HK-2 (cell line): Measurements from ENCODE around the gene CPB2.

Source experiments
- DNase-seq: peaks from one replicate; pipeline ENCODE4 v3.0.0-alpha.2; 2018; ENCODE audit not compliant: unreplicated experiment

Gene CPB2

GRCh38 chr13:46052319-46053161 lies 52.3 kb downstream of the CPB2 start, which contains the start of gene ZC3H13:
Gene ZC3H13, minus strand, starts transcription at chr13:46052746. Its CDS starts 7,239 bp downstream, at chr13:46045507.
- DNase-seq: peak; percentile 85

GRCh38 chr13:46051968-46052318 lies 52.9 kb downstream of the CPB2 start:
- DNase-seq: no peak

GRCh38 chr13:46050771-46051170 lies 54.1 kb downstream of the CPB2 start:
- no peak for DNase-seq

GRCh38 chr13:46045424-46045823 lies 59.4 kb downstream of the CPB2 start:
- no peak for DNase-seq

- DNase-seq: no peak
Measured at GRCh38 chr13:46043647-46044046, 61.2 kb downstream of the CPB2 start.

GRCh38 chr13:46041419-46041839 lies 63.4 kb downstream of the CPB2 start:
- DNase-seq: no peak

DNA sequence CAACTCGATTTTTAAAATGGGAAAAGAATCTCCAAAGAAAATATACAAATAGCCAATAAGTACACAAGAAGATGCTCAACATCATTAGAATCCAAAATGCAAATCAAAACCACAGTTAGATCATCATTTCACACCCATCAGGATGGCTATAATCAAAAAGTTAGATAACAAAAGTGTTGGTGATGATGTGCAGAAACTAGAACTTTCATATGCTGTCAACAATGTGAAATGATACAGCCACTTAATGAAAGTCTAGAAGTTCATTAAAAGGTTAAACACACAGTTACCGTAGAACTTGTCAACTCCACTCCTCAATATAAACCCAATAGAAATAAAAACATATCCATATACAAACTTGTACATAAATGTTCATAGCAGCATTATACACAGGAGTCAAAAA lies 64.1 kb downstream of the CPB2 start:
- no peak for DNase-seq

DNA sequence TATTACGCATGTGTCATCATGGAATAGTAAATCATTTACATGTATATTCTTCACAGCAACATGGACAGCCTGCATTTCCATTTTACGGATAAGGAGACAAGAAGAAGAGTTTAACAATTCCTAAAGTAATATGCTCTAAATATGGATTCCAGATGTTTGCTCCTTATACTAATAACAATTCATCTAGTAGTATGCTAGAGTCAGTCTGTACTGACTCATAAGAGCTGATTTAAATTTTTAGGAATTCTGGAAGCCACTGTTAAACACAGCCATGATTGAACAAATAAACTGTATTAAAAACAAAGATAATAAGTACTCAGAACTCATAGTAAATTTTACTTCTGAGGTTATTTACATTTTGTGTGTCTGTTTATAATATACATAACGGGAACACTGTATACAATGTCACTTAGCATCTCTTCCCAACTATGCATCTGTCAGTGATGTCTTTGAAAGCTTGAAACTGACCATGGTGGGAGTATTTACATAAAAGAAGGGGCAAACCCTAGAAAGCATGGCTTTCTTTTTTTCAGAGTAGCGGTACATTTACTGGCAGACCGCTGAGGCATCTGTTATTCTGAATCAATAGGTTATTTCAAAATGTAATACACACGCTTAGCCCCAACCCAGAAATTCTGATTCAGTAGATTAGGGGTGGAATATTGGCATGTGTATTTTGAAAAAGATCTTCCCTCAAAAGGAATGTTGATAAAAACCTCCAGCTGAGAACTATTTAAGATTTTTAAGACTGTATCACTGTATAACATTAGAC lies 65.2 kb downstream of the CPB2 start:
- no peak for DNase-seq

- no peak for DNase-seq
Measured at GRCh38 chr13:46038296-46038695, 66.5 kb downstream of the CPB2 start.

- DNase-seq: no peak
Measured at GRCh38 chr13:46035066-46035465, 69.8 kb downstream of the CPB2 start.

- DNase-seq: no peak
Measured at GRCh38 chr13:46032341-46032740, 72.5 kb downstream of the CPB2 start.

DNA sequence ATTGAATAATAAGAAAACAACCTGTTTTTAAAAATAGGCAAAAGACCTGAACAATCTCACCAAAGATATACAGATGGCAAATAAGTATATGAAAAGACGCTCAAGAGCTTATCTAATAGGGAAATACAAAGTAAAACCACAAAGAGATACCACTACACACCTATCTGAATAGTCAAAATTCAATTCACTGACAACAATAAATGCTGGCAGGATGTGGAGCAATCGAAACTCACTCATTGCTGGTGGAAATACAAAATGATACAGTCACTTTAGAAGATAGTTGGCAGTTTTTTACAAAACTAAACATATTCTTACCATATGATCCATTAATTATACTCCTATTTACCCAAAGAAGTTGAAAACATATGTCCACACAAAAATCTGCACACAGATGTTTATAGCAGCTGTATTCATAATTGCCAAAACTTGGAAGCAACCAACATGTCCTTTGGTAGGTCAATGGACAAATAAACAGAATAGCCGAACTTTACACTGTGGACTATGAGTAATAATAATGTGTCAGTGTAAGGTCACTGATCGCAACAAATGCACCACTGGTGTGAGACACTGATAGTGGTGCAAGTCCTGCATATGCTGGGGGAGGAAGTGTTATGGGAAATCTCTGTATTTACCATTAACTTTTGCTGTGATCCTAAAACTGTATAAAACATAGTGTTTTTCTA lies 73.1 kb downstream of the CPB2 start:
- DNase-seq: no peak

DNA sequence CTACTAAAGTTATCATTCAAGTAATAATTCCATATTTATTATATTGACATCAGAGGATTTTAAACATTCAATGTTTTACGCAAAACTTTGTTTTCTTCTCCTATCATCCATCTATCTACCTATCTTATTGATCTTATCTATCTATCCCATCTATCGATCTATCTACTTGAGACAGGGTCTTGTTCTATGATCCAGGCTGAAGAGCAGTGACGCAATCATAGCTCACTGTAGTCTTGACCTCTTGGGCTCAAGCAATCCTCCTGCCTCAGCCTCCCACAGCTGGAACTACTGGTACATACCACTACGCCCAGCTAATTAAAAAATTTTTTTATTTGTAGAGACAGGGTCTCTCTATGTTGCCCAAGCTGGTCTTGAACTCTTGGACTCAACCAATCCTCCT lies 79.7 kb downstream of the CPB2 start:
- DNase-seq: no peak

GRCh38 chr13:46022481-46022880 lies 82.4 kb downstream of the CPB2 start:
- DNase-seq: no peak

DNA sequence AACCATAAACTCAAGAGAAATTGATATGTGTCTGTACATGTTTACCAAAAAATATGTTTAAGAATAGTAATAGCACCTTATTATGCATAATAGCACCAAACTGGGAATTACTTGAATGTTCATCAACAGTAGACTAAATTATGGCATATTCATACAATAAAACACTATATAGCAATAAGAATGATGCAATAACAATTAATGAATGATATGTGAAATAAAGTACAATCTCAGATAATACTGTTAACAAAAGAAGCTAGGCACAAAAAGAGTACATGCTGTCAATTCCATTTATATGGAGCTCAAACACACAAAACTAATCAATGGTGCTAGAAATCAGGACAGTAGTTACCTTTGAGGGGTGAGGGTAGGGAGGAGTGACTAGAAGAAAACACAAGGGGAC lies 88.6 kb downstream of the CPB2 start:
- DNase-seq: no peak

- DNase-seq: no peak
Measured at GRCh38 chr13:46015366-46015765, 89.5 kb downstream of the CPB2 start.

GRCh38 chr13:46012404-46012803 lies 92.4 kb downstream of the CPB2 start:
- no peak for DNase-seq

GRCh38 chr13:46010148-46010547 lies 94.7 kb downstream of the CPB2 start:
- DNase-seq: no peak

DNA sequence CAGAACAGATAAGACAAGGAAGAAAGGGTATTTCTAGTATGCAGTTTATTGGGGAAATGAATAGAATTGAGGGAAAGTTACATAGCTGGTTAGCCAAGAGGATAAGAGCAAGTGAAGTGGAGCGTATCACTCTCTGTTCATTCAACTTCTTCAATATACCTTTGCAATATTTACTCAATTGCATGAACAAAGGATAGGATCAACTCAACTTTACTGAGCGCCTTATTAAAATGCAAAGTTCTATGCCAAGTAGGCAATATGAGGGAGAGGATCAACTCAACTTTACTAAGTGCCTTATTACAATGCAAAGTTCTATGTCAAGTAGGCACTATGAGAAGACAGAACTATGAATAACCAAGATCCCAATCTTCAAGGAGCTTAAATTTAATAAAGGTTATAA lies 96.2 kb downstream of the CPB2 start:
- DNase-seq: no peak

DNA sequence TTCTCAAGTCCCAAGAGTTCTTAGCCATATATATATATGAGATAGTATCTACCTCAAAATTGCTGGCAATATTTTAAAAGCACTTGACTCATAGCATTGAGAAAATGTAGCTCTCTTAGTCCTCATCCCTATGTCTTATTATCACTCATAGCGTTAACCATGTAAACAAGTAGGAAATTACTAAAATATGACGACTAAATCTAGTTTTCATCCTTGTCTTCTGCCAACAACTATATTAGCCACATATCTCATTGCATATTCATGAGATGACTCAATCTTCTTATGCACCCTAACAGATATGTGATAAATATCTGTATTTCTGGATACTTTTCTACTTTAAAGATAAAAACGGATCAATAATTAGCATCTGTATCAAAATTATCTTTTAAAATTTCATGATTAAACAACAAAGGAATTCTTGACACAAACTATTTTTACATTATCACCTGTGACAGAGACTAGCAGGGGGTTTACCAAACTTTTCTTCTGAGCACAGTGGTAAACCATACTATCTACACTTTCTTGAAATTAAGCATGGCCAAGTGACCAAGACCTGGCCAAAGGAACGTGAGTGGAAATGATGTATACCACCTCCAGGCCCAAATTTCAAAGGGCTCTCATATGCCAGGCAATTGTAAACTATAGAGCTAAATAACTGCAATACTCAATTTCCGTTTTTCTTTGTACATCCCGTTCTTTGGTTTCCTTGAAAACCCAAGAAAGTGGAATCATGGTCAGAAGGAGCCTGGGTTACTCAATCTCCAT lies 98.0 kb downstream of the CPB2 start:
- no peak for DNase-seq

- no peak for DNase-seq
Measured at GRCh38 chr13:46004491-46004890, 100.3 kb downstream of the CPB2 start.
